GM12801 (cell line): ENCODE results near the gene SNPH.

Source experiments
- TF ChIP-seq, protein P1 (sequence below): IDR thresholded peaks from one replicate; pipeline ENCODE4 v1.5.1; 2011; ENCODE audit warnings: control low read depth; ENCODE audit not compliant: insufficient read length; ENCODE audit errors: extremely low read depth

SNPH gene

GRCh38 chr20:1326031-1326930, 60.2 kb downstream of the SNPH start:
- TF ChIP-seq, protein P1, sequence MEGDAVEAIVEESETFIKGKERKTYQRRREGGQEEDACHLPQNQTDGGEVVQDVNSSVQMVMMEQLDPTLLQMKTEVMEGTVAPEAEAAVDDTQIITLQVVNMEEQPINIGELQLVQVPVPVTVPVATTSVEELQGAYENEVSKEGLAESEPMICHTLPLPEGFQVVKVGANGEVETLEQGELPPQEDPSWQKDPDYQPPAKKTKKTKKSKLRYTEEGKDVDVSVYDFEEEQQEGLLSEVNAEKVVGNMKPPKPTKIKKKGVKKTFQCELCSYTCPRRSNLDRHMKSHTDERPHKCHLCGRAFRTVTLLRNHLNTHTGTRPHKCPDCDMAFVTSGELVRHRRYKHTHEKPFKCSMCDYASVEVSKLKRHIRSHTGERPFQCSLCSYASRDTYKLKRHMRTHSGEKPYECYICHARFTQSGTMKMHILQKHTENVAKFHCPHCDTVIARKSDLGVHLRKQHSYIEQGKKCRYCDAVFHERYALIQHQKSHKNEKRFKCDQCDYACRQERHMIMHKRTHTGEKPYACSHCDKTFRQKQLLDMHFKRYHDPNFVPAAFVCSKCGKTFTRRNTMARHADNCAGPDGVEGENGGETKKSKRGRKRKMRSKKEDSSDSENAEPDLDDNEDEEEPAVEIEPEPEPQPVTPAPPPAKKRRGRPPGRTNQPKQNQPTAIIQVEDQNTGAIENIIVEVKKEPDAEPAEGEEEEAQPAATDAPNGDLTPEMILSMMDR = no peak

- TF ChIP-seq, protein P1 = no peak
Measured at GRCh38 chr20:1327241-1327653, 61.2 kb downstream of the SNPH start.

- TF ChIP-seq, protein P1 = no peak
Measured at GRCh38 chr20:1327827-1328679, 62.0 kb downstream of the SNPH start.

- TF ChIP-seq, protein P1 = no peak
Measured at GRCh38 chr20:1328680-1329330, 62.7 kb downstream of the SNPH start, which contains the start of gene SDCBP2. Gene SDCBP2, minus strand, starts transcription at chr20:1329139. Its CDS starts 8,723 bp downstream, at chr20:1320416.

- TF ChIP-seq, protein P1 = no peak
Measured at GRCh38 chr20:1330075-1330830, 64.2 kb downstream of the SNPH start.

DNA sequence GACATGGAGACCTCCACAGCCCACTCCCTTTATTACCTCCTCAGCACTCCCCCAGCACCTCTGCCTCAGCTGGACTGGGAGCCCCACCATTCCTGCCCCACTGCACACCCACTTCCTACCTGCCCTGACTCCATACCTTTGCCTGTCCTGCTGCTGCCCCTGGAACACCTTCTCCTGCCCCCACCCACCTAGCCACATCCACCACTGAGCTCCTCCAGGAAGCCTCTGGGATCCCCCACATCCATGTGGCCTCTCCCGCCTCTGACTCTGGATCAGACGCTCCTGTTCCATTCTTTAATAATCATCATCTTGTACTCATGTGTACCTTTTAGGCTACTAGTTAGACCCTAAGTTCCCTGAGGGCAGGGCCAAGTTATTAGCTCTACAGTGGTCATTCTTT, 65.0 kb downstream of the SNPH start:
- TF ChIP-seq, protein P1 = no peak
